NT2/D1 (cell line): ENCODE measurements around the gene TNFAIP1.

Experiments used
- YY1 ChIP-seq: IDR thresholded peaks from 2 replicates; pipeline ENCODE4 v1.6.1; 2011; ENCODE audit not compliant: insufficient read length, insufficient read depth
- ZNF274 ChIP-seq: IDR thresholded peaks from 2 replicates; pipeline ENCODE4 v1.6.1; 2011; ENCODE audit warnings: mild to moderate bottlenecking, low read depth, low read length

GRCh38 chr17:28366605-28367004 is 31.0 kb downstream of the TNFAIP1 start:
- TF ChIP-seq ZNF274 (no peak), YY1 (no peak)
